Fibroblast of lung (primary cell): Measurements from ENCODE around the gene CEMIP.

ENCODE experiments used
- CTCF ChIP-seq, 2 donors: IDR thresholded peaks in 1 of 2; conservative IDR thresholded peaks in 1 of 2; 1 replicate in 1 of 2; 2 replicates in 1 of 2; pipeline ENCODE4 v1.5.1; 2011 to 2012; ENCODE audit warnings: low read length in 2 of 2, control low read depth in 1 of 2, inconsistent platforms in 1 of 2, low read depth in 1 of 2, mild to moderate bottlenecking in 1 of 2
- EZH2 ChIP-seq: IDR thresholded peaks from 2 replicates; pipeline ENCODE4 v1.5.1; 2012; ENCODE audit warnings: low read length, control low read depth, mild to moderate bottlenecking; ENCODE audit errors: missing control alignments

- TF ChIP-seq CTCF (conservative IDR thresholded peaks at IDR 0.05 in 1 of 2, IDR thresholded peaks at IDR 0.05 in 1 of 2; ENCODE audit: low read depth in 1 of 2, low read length in 2 of 2) = no peak
- no peak for TF ChIP-seq EZH2
Observed at GRCh38 chr15:80791004-80791403, 11.8 kb downstream of the CEMIP start.
